GM18502 (cell line): ENCODE data around the gene MXD3.
"Not testable (repeated sequence)": the region's sequence is repeated elsewhere in the genome, so short reads cannot be mapped to it uniquely, and the experiment has no call there.

Experiments
- ATAC-seq: cut with Tn5 transposase; IDR thresholded peaks from one replicate; pipeline ENCODE4 v1.9.1; 2021; ENCODE audit warnings: mild to moderate bottlenecking; ENCODE audit not compliant: unreplicated experiment, poor library complexity

The MXD3 gene, protein sequence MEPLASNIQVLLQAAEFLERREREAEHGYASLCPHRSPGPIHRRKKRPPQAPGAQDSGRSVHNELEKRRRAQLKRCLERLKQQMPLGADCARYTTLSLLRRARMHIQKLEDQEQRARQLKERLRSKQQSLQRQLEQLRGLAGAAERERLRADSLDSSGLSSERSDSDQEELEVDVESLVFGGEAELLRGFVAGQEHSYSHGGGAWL

GRCh38 chr5:177311723-177312648 lies at the start of gene MXD3:
MXD3 (minus strand) TSS chr5:177311898; CDS start chr5:177311830, 68 bp downstream.
- ATAC-seq, result peak; percentile 79

DNA sequence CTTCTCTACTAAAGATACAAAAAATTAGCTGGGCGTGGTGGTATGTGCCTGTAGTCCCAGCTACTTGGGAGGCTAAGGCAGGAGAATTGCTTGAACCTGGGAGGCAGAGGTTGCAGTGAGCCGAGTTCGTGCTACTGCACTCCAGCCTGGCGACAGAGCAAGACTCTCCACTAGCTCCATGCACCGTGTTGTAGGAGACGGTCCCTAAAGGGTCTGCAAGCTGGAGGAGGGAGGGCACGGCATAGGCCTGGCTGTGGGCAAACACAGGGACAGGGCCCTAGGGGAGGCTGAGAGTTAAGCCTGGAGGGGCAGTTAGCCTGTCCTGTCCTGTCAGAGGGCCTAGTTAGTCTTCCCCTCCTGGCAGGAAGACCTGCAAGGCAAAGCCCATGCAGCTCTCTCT lies 49.0 kb upstream of the MXD3 start:
- ATAC-seq, result not testable (repeated sequence)

DNA sequence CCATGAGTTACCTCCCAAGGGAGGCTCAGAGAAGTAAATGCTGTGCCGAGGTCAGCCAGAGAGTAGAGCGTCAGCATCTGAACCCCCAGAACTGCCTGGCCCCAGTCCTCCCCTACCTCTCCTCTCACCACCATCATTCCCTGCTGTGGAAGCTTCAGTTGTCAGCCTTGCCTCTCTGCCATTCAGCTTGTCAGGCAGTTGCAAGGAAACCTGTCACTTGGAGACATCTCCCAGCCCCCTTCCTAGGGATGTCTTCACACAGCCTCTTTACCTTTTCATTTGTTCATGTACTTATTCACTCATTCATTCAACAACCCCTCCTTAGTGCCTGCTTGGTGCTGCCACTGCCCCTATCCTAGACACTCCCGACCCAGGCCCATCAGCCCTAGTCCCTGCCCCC lies 48.2 kb upstream of the MXD3 start:
- no peak for ATAC-seq

GRCh38 chr5:177359451-177359851 lies 47.8 kb upstream of the MXD3 start:
- no peak for ATAC-seq

DNA sequence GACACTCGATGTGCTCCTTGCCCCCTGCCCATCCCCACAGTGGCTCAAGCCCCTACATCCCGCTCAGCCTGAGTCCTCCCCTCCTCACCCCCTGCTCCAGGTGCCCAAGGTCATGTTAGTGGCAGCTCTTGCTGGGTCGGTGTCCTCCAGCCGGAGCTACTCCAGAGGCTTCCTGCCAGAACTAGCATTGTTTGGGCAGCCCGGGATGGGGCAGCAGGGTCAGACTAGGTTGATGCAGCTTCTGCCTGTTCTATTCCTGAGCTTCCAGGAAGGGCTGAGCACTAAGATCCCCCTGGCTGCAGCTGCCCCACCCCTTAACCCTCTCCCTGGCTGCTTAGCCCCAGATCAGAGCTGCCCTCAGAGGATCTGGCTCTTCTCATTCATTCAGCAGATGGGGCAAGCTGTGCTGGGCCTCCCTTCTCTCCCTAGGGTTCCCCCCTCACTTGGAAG lies 46.7 kb upstream of the MXD3 start:
- ATAC-seq, result no peak

GRCh38 chr5:177357459-177358351 lies 46.0 kb upstream of the MXD3 start, which contains the start of gene RGS14:
RGS14 (plus strand) TSS chr5:177357924; CDS start chr5:177358025, 101 bp downstream.
- ATAC-seq, result peak; percentile 90

DNA sequence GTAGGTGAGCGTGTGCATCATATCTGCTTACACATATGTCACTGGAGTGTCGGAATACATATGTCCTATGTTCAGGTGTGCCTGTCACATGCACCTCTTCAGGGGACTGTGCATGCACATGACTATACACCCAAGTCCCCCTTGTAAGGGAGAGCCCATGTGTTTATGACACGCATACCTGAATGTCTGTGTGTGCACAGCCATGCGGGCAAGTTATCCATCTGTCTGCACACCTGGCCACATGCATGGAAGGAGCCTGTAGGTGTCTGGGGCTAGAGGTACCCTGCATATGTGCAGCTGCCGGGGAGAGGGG lies 45.4 kb upstream of the MXD3 start:
- no peak for ATAC-seq

DNA sequence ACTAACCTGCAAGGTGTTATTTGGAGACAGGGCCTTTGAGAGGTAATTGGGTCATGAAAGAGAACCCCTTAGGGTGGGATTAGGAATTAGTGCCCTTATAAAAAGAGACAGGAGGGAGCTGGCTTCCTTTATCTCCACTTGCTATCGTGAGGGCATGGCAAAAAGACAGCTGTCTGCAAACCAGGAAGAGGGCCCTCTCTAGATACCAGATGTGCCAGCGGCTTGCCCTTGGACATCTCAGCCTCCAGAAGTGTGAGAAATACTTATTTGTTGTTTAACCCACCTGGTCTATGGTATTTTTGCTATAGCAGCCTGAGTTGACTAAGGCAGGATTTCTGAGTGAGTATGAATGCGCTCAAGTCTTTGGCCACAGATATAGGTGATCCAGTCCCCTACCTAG lies 45.0 kb upstream of the MXD3 start:
- no peak for ATAC-seq

GRCh38 chr5:177355868-177356168 lies 44.1 kb upstream of the MXD3 start:
- no peak for ATAC-seq

DNA sequence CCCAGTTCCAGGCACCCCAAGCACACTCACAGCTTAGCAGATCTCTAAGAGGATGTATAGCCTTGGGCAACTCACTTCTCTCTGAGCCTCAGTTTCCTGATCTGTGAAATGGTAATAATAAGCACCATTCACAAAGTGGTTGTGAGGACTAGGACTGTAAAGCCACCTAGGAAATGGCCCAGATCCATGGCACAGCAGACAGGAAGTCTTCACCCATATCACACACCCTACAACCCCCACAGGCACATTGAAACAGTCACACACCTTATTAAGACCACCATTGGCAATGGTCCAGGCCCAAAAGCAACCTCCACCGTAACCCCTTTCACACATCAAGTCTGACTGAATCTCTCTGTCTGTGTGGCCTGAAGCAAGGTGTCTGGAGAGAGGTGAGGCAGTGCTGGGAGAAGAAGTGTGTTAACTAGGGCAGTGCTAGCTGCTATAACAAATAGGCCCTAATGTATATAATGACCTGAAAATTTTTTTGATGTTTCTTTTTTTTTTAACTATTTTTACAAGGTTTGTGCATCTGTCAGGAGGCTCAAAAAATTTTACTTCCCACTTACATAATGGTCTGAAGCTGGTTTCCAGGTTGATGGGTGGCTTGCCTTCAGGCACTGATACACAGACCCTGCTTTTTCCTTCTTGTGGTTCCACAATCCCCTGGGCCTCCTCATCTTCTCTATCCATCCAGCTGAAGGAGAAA lies 43.6 kb upstream of the MXD3 start:
- ATAC-seq, result no peak

GRCh38 chr5:177354711-177355110 lies 43.0 kb upstream of the MXD3 start:
- no peak for ATAC-seq

- no peak for ATAC-seq
Observed at GRCh38 chr5:177354256-177354655, 42.6 kb upstream of the MXD3 start.

GRCh38 chr5:177353093-177353492 lies 41.4 kb upstream of the MXD3 start:
- ATAC-seq, result no peak

- peak; percentile 93 for ATAC-seq
Observed at GRCh38 chr5:177351392-177352329, 40.0 kb upstream of the MXD3 start, which contains the start of gene LMAN2. LMAN2 (minus strand) TSS chr5:177351668; CDS start chr5:177351647, 21 bp downstream.

DNA sequence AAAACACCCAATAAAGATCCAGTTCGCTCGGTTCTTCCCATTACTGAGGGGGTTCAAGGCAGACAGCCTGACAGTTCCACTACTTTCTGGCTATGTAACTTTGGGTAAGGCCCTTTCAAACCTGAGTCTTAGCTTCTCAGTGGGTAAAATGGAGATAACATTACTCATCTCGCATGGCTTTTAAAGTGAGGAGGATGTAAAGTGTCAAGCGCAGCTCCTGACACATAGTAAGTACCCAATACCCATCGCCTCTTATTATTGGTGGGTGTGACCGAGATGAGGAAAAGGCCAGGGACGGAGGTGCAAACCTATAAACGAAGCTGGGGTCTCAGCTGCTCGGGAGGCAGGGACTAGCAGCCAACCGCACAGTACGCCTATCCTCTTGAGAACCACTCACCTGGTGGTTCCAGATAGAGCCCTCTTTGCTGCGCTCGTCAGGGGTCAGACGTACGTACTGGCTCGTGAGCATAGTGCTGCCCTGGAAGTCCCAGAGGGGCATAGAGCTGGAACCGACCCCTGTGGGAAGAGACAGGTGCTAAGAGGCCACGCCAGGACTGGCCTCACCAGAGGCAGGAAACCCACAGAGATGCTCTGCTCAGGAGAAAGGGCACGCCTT lies 39.2 kb upstream of the MXD3 start:
- ATAC-seq, result no peak

GRCh38 chr5:177349762-177350161 lies 38.1 kb upstream of the MXD3 start:
- ATAC-seq, result no peak

DNA sequence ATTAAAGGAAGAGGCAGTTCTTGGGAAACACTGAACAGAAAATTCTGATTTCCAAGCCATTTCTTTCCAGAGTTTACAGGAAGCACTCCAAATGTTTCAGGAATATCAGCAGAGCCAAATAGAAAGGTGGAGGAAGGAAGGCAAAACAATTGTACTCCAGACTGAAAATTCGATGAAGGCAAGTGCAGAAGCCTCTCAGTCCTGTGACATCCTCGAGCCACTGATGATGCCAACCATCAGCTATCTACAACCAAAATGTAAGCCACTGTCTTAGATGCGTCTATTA lies 37.6 kb upstream of the MXD3 start:
- ATAC-seq, result no peak

DNA sequence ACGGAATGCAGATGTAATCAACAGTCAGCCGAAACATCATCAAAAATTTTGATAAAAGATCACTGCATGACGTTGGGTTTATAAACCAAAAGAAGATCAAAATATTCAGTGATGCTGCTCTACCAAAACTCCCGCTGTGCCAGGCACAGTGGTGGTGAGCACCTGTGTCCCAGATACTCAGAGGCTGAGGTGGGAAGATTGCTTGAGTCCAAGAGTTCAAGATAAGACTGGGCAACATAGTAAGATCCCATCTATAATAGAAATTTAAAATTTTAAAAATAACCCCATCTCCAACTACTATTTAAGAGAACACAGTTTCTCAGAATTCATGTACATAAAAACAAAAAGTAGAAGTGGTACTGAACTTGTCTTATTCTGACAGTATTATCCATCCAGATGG lies 36.0 kb upstream of the MXD3 start:
- no peak for ATAC-seq

DNA sequence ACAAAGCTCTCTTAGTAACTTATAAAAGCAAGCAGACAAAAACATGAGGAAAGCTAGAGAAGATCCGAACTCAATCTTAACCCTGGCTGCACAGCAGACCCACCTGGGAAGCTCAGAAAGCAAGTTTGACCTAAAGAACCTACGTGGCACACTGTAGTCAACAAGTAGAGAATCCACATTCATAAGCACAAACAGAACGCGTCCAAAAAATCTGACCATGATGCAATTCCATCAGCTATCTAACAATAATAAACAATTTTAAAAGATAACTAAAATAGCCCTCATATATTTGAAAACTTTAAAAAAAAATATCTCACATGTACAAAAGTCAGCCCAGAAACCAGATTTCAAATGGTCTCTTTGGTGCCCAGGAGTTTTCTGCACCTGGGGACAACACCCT lies 35.1 kb upstream of the MXD3 start:
- ATAC-seq, result no peak
